ENCODE results near the gene POMGNT1.
A peak's percentile ranks its signal among the peaks of the same experiment; 100 is the strongest.

Gene POMGNT1

GRCh38 chr1:46157916-46158311 is 40.3 kb downstream of the POMGNT1 start:
- DNase-seq: no peak

- DNase-seq: no peak
Observed at GRCh38 chr1:46153732-46154131, 44.5 kb downstream of the POMGNT1 start.

- no peak for DNase-seq
Observed at GRCh38 chr1:46153228-46153627, 45.0 kb downstream of the POMGNT1 start.

GRCh38 chr1:46152016-46152415 is 46.2 kb downstream of the POMGNT1 start:
- DNase-seq: peak; percentile 72

- DNase-seq: no peak
Observed at GRCh38 chr1:46150085-46150484, 48.1 kb downstream of the POMGNT1 start.

GRCh38 chr1:46148318-46148717 is 49.9 kb downstream of the POMGNT1 start:
- no peak for DNase-seq

Data from fibroblast of skin of scalp (primary cell).